SK-N-MC (cell line): Measurements from ENCODE around the gene SLC4A5.

ENCODE experiments used
- EZH2 ChIP-seq: fragments of 200-600 bp; sonication (generic); IDR thresholded peaks from one replicate; pipeline ENCODE4 v1.6.1; 2017; ENCODE audit warnings: antibody characterized with exemption
- FOXP2 ChIP-seq: optimal IDR thresholded peaks from 2 replicates; pipeline ENCODE3; 2011; ENCODE audit warnings: mild to moderate bottlenecking, moderate library complexity; ENCODE audit not compliant: insufficient read depth; ENCODE audit errors: extremely low read length, control extremely low read depth
- POLR2AphosphoS5 ChIP-seq: IDR thresholded peaks from 2 replicates; pipeline ENCODE4 v1.6.1; 2012; ENCODE audit warnings: mild to moderate bottlenecking, low read depth, low read length, borderline replicate concordance

GRCh38 chr2:74371421-74371820 lies 28.2 kb upstream of the SLC4A5 start:
- TF ChIP-seq EZH2: no peak
- no peak for TF ChIP-seq POLR2AphosphoS5
- no peak for TF ChIP-seq FOXP2
